Ovary (tissue), 3 donors: ENCODE results near the gene ETNPPL.

Experiments used
- CTCF ChIP-seq, 3 donors: fragments of 450-650 bp in 2 of 3; fragments of 200-600 bp in 1 of 3; IDR thresholded peaks; one replicate each; pipeline versions ENCODE4 v1.5.1 to v1.8.0; 2016 to 2022; ENCODE audit warnings: antibody characterized with exemption in 3 of 3, mild to moderate bottlenecking in 1 of 3
- POLR2A ChIP-seq: fragments of 450-650 bp; IDR thresholded peaks from one replicate; pipeline ENCODE4 v1.6.1; 2017; ENCODE audit warnings: antibody characterized with exemption, mild to moderate bottlenecking, moderate library complexity
- donor health status: DM: no; HTN: no; CAD: no.

DNA sequence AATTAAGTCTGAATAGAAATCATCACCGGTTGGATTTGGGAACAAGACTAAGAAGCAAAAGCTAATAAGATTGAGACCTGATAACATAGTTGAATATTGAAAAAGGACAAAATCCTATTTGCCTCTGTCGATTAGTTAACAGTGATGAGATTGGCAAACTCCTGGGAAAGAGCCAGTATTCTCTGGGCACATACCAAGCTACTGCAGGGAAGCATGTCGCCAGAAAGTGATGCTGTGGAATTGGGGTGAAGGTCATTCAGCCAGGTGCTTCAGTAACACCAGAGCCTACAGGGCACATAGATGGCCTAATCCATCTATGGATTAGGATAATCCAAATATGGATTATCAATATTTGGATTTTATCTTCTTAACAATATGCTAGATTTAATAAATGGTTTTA lies 68.4 kb downstream of the ETNPPL start:
- TF ChIP-seq CTCF (IDR thresholded peaks at IDR 0.05) = no peak
- no peak for TF ChIP-seq POLR2A
